Occipital lobe (tissue), 2 donors: ENCODE data around the gene DNAJC5. TPM values are rescaled to one million over a fixed set of nuclear protein-coding genes. Genes with fewer than 3 reads are reported as not detected.
"Not testable (repeated sequence)": the region's sequence is repeated elsewhere in the genome, so short reads cannot be mapped to it uniquely, and the experiment has no call there.

ENCODE experiments used
- DNase-seq: peaks from one replicate; lab custom pipeline; 2025; lab: John Stamatoyannopoulos, UW
- total RNA-seq: library from RNA; depleted of rRNA; stranded (reverse); fragments of >200 nt; gene quantifications from one replicate; pipeline ENCODE4 v1.2.3, GENCODE V29; 2014

The DNAJC5 gene
- total RNA-seq, 1 donor from 2014 or later = 99.7 TPM

DNA sequence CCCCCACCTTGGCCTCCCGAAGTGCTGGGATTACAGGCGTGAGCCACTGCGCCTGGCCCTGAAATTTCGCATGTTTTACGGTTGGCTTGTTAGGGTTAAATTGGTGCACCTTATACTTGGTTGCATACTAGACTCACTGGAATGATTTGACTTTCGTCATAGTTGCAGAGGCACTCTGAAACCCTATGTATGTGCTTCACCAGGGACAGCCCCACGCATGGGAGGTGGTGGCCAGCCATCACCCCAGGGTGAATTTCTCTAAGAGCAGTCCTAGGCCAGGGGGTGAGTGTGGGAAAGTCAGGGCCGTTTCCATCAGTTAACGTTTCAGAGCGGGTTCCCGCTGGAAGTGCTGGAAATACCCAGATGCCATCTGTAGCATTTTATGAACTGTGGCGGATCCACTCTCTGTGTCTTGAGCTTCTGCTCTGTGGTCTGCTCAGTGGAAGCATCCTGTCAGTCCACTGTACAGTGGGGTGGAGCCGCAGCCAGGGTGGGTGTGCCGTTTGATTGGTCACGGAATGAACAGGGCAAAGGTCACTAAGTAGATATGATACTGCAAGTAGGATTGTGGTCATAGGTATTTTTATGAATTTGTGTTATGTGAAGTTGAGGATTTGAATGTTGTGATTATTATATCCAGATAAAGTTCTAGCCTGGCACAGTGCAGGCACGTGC is 13.2 kb downstream of the DNAJC5 start:
- DNase-seq = no peak

- DNase-seq = no peak
These were observed 16.2 kb downstream of the DNAJC5 start for GRCh38 chr20:63911176-63911575.

DNA sequence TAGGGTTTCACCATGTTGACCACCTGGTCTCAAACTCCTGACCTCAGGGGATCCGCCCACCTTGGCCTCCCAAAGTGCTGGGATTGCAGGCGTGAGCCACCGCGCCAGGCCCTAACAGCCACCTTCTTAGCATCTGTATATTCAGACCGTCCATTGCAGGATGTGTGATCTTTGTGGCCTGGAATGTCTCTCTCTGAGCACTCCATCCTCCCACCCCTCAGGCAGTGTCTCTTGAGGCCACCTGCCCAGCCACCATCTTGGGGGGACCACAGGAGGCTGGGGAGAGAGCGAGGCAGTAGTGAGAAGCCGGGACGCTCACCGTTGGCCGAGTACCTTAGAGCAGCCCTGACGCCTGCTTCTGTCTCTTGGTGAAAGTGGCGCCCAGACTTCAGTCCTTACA is 18.8 kb downstream of the DNAJC5 start:
- no peak for DNase-seq

DNA sequence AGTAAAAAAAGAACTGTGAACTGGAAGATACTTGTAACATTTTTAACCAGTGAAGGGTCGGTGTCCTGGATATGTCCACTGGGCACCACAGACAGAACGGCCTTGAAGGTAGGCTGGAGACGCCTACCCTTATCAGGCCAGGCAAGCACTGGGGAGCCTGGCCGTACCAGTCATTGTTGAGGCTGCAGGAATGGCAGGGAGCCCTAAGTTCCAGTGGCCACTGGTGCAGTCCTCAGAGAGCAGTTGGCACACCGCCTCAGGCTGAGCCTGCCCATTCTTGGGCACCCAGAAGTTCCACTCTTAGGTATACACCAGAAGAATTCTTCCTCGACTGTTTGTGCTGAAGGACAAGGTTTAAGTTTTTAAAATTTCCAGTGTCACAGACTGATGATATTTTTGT is 20.5 kb downstream of the DNAJC5 start:
- no peak for DNase-seq

DNA sequence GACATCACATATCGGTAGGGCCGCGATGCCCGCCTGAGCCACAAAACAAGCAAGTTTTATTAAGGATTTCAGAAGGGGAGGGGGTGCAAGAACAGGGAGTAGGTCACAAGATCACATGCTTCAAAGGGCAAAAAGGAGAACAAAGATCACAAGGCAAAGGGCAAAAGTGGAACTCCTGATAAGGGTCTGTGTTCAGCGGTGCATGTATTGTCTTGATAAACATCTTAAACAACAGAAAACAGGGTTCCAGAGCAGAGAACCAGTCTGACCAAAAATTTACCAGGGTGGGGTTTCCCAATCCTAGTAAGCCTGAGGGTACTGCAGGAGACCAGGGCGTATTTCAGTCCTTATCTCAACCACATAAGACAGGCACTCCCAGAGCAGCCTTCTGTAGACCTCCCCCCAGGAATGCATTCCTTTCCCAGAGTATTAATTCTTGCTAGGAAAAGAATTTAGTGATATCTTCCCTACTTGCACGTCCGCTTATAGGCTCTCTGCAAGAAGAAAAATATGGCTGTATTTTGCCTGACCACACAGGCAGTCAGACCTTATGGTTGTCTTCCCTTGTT is 21.5 kb downstream of the DNAJC5 start:
- DNase-seq = not testable (repeated sequence)

- DNase-seq = peak; percentile 64
These were observed 22.9 kb downstream of the DNAJC5 start for GRCh38 chr20:63917811-63918210.

- no peak for DNase-seq
These were observed 24.2 kb downstream of the DNAJC5 start for GRCh38 chr20:63919130-63919529.

DNA sequence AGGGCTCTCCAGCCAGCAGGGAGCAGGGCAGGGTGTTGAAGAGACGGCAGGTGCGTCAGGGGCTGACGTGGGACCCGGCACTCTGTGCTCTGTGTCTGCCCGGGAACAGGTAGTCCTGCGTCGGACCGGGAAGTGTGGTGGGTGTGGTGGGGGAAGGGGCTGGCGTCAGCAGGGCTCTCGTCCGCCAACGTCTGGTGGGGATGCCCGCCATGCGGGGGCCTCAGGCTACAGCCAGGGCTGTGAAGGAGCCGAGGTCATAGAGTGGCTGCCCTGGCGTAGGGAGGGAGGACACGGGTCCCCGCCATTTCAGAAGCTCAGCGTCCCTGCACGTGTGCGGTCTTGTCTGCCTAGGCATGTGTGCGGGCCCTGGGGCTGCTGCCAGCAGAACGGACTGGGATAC is 25.3 kb downstream of the DNAJC5 start:
- no peak for DNase-seq

DNA sequence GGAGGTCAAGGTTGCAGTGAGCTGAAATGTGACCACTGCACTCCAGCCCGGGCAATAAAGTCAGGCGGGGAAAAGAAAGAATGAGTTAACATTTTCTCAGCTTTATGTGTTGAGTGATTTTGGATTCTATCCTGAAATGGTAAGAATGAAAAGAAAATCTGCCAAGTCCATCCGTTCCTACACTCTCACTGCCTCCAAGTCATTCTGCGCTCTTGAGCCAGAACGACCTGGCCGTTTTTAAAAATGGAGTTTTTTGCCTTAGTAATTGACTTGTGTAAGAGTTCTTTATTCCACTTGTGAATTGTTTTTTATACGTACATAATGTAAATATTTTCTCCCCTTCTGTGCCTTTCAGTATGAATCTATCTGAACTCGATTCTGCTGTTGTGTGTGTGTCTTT is 28.7 kb downstream of the DNAJC5 start:
- no peak for DNase-seq

- DNase-seq = no peak
These were observed 29.3 kb downstream of the DNAJC5 start for GRCh38 chr20:63924241-63924640.

GRCh38 chr20:63926298-63926697 is 31.4 kb downstream of the DNAJC5 start:
- DNase-seq = no peak

DNA sequence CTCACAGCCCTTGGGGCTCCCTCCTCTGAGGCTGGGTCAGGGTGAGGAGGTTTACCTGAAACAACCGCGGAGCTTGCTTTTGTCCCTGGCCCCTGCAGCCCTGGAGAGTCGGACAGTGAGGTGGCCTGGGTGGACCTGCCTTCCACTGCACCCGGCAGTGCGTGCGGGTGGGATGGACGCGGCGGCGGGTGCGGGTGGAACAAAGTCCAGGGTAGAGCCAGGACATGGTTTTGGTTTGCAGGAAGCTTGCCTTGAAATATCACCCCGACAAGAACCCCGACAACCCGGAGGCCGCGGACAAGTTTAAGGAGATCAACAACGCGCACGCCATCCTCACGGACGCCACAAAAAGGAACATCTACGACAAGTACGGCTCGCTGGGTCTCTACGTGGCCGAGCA is 34.1 kb downstream of the DNAJC5 start:
- DNase-seq = no peak

GRCh38 chr20:63929473-63929883 is 34.6 kb downstream of the DNAJC5 start:
- not testable (repeated sequence) for DNase-seq

DNA sequence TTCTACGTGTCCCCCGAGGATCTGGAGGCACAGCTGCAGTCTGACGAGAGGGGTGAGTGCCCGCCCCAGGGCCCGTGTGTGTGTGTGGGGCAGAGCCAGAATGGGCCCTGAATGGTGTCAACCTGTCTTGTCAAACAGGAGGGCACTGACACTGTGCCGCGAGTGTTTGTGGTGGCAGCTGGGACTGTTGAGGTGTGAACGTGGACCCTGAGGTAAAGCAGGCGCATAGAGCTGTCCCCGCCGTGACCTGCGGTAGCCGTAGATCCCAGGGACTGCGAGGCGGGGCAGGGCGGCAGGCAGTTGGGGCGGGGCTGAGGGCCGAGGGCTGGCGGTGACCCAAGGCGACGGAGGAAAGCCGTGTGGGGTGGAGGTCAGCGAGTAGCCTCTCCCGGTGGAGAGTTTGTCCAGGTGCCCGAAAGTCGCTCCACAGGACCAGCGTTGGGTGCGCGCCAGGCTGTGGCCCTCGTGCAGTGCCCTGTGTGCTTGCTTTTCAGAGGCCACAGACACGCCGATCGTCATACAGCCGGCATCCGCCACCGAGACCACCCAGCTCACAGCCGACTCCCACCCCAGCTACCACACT is 36.1 kb downstream of the DNAJC5 start:
- no peak for DNase-seq

DNA sequence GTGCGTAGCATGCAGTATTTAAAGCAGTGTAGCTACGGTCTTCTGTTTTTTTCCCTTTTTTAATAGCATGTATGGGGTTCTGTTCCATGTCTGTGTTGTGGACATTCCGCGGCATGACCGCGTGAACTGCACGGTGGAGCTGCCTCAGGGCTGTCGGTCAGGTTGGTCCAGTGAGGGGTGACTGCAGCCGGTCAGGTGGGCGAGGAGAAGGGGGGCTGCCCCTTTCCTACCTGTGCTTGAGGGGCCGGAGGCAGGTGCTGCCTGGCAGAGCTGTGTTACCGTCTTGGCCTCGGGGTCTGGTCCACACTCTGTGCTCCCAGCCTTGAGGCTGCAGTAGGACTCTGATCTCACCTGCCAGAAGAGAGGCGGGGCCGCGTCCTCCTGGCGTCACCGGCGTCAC is 36.8 kb downstream of the DNAJC5 start:
- no peak for DNase-seq

GRCh38 chr20:63932606-63933160 is 37.8 kb downstream of the DNAJC5 start:
- no peak for DNase-seq

- no peak for DNase-seq
These were observed 38.7 kb downstream of the DNAJC5 start for GRCh38 chr20:63933646-63934045.

GRCh38 chr20:63934271-63935068 is 39.5 kb downstream of the DNAJC5 start:
- DNase-seq = no peak

DNA sequence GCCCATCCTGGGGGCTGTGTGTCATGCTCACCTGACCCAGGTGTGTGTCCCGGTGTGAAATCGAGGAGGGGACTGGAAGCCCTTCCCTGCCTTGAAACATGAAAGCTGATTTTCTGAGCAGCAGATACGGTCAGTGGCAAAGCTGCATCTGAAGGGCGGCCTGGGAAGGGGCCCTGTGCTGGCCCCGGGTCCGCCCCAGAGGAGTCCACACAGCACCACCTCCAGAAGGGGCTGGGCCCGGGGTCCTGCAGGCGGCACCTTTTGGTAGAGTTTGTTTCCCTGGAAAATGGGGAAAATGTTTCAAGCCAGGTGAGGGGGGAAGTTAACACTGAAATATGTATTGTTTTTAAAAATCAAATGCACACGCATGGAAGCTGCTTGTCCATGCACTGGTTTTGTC is 40.5 kb downstream of the DNAJC5 start:
- no peak for DNase-seq

DNA sequence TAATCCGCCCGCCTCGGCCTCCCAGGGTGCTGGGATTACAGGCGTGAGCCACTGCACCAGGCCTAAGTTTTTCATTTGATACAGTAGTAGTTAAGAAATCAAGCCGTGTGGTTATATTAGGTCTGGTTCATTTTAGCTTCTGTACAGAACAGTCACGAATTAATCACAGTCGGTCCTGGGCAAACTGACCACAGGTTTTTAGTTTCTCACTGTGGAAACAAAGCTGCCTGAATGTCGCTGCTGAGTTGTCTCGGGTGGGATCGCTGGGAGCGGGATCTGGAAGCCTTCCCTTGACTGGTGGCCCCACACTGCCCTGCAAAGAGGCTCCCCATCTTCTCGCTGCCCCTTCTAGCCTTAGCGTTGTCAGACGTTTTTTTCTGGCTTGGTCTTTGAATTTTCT is 42.7 kb downstream of the DNAJC5 start:
- DNase-seq = no peak

DNA sequence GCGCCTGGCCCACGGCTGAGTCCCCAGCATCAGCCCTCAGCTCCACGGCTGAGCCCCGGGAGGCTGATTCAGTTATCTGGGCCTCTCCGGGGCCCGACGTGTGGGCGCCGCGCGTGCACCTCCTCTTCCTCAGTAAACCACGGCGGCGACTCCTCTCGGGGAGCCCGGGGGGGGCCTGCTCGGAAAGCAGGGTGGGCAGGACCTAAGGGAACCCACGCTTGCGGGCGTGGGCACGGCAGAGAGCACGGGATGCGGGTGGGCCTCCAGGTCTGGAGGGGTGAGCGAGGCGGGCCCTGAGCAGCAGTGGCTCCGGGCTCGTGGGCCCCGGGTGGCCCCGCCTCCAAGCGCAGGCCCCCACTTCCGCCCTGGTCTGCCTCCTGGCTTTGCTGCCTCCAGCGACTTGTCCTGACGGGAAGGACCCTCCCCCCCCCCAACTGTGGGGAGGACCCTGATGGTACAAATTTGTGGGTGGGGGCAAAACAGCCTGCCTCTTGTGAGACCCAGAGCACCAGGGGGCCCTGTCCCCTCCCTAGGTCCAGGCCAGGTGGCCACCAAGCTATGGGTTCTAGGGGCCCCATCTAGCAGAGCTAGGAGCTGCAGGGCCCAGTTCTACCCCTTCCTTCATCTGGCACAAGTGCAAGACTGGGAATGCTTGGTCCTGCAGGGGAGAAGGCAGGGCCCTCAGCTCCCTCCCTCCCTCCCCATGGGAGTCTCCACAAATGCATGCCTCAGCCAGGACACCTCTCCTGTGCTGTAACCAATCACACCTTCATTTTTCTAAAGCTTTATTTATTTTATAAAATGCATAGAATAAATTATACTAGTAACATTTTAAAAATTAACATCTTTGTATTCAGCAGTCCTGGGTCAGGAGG is 44.4 kb downstream of the DNAJC5 start:
- DNase-seq = no peak
